Smooth muscle cell (in vitro differentiated cells): Measurements from ENCODE around the gene PDE4B. TPM values are rescaled to one million over a fixed set of nuclear protein-coding genes. Genes with fewer than 3 reads are reported as not detected.

Experiments used
- DNase-seq: peaks from one replicate; lab custom pipeline; 2025; ENCODE audit not compliant: unreplicated experiment; lab: John Stamatoyannopoulos, UW
- H2AFZ ChIP-seq: fragments of 200-600 bp; sonication (generic); 2 replicates; pipeline ENCODE4 v1.6.0; 2016; ENCODE audit warnings: antibody characterized with exemption, low read depth, mild to moderate bottlenecking
- H3F3A ChIP-seq: fragments of 200-600 bp; sonication (generic); 2 replicates; pipeline ENCODE4 v1.6.0; 2017; ENCODE audit warnings: antibody characterized with exemption, low read depth
- H3K27ac ChIP-seq: fragments of 200-600 bp; sonication (generic); 2 replicates; pipeline ENCODE4 v1.5.1; 2016; ENCODE audit warnings: low read depth, mild to moderate bottlenecking
- H3K27me3 ChIP-seq: fragments of 200-600 bp; sonication (generic); 2 replicates; pipeline ENCODE4 v1.6.1; 2016; ENCODE audit warnings: low read depth, mild to moderate bottlenecking
- H3K36me3 ChIP-seq: fragments of 200-600 bp; sonication (generic); 2 replicates; pipeline ENCODE4 v1.5.1; 2016; ENCODE audit warnings: low read depth
- H3K4me1 ChIP-seq: fragments of 200-600 bp; sonication (generic); 2 replicates; pipeline ENCODE4 v1.5.1; 2016; ENCODE audit warnings: low read depth
- H3K4me2 ChIP-seq: fragments of 200-600 bp; sonication (generic); 2 replicates; pipeline ENCODE4 v1.6.0; 2016; ENCODE audit warnings: mild to moderate bottlenecking
- H3K4me3 ChIP-seq: fragments of 200-600 bp; sonication (generic); 2 replicates; pipeline ENCODE4 v1.5.1; 2016; ENCODE audit warnings: mild to moderate bottlenecking
- H3K79me2 ChIP-seq: fragments of 200-600 bp; sonication (generic); 2 replicates; pipeline ENCODE4 v1.6.0; 2016; ENCODE audit warnings: low read depth, mild to moderate bottlenecking
- H3K9ac ChIP-seq: fragments of 200-600 bp; sonication (generic); 2 replicates; pipeline ENCODE4 v1.6.0; 2016; ENCODE audit warnings: low read depth
- H3K9me3 ChIP-seq: fragments of 200-600 bp; sonication (generic); replicated peaks from 2 replicates; pipeline ENCODE4 v1.5.1; 2016; ENCODE audit warnings: low read depth
- H4K20me1 ChIP-seq: fragments of 200-600 bp; sonication (generic); 2 replicates; pipeline ENCODE4 v1.6.0; 2016; ENCODE audit warnings: low read depth
- CTCF ChIP-seq: fragments of 200-600 bp; sonication (generic); IDR thresholded peaks from 2 replicates; pipeline ENCODE4 v1.5.1; 2017; ENCODE audit warnings: borderline replicate concordance, mild to moderate bottlenecking, antibody characterized with exemption; ENCODE audit not compliant: insufficient read depth, poor library complexity, severe bottlenecking
- WGBS: methylation state at CpG from one replicate; pipeline ENCODE4 v1.1.7; 2016; ENCODE audit warnings: low lambda C conversion rate; 5-methylcytosine and 5-hydroxymethylcytosine counted together
- polyA plus RNA-seq: library from polyadenylated mRNA; unstranded; fragments of >200 nt; fragmentation: Nextera tagmentation; extraction: Ambion mirVana; gene quantifications from 2 replicates; pipeline ENCODE4 v1.2.1, GENCODE V29; 2016
- total RNA-seq: library from RNA; depleted of rRNA; stranded (reverse); fragments of >200 nt; gene quantifications from 2 replicates; pipeline ENCODE4 v1.2.3, GENCODE V29; 2014

The PDE4B gene
- total and polyA plus RNA-seq, 2 experiments from 2014 or later: 18.5 to 24.8 TPM

- Histone ChIP-seq H3K9ac (no peak overlapping the region), H3K4me2 (no peak overlapping the region), H3K27ac (no peak overlapping the region), H3K27me3 (no peaks in the 10 kb centered on the region), H3F3A (no peaks in the 10 kb centered on the region), H3K4me1 (no peaks in the 10 kb centered on the region), H3K4me3 (no peak overlapping the region), H2AFZ (no peak overlapping the region), H3K36me3 (no peaks in the 10 kb centered on the region), H3K79me2 (no peaks in the 10 kb centered on the region), H4K20me1 (no peaks in the 10 kb centered on the region), H3K9me3 (no peaks in the 10 kb centered on the region)
- WGBS: 19% methylated on average over 1 of the region's 1 CpG
- no peak for TF ChIP-seq CTCF
- DNase-seq: no peak
Measured at GRCh38 chr1:66033781-66034180, 241.1 kb downstream of the PDE4B start.

GRCh38 chr1:66035616-66036245, 243.0 kb downstream of the PDE4B start:
- H4K20me1 ChIP-seq: no peaks in the 10 kb centered on the region
- no peak for TF ChIP-seq CTCF
- no peak overlapping the region for H2AFZ ChIP-seq
- H3K4me1 ChIP-seq: no peaks in the 10 kb centered on the region
- H3K79me2 ChIP-seq: no peaks in the 10 kb centered on the region
- no peak overlapping the region for H3K9ac ChIP-seq
- no peaks in the 10 kb centered on the region for H3K27me3 ChIP-seq
- H3F3A ChIP-seq: no peaks in the 10 kb centered on the region
- H3K9me3 ChIP-seq: no peaks in the 10 kb centered on the region
- H3K4me3 ChIP-seq: no peak overlapping the region
- no peak for DNase-seq
- WGBS: 13% methylated on average over 1 of the region's 1 CpG
- H3K4me2 ChIP-seq: no peak overlapping the region
- no peak overlapping the region for H3K27ac ChIP-seq
- no peaks in the 10 kb centered on the region for H3K36me3 ChIP-seq

- no peaks in the 10 kb centered on the region for H3F3A ChIP-seq
- H3K4me1 ChIP-seq: no peaks in the 10 kb centered on the region
- H4K20me1 ChIP-seq: no peaks in the 10 kb centered on the region
- no peak overlapping the region for H2AFZ ChIP-seq
- no peak overlapping the region for H3K9ac ChIP-seq
- no peak for TF ChIP-seq CTCF
- no peaks in the 10 kb centered on the region for H3K9me3 ChIP-seq
- peaks cover 6% of the 10 kb centered on the region for H3K27me3 ChIP-seq
- no peak overlapping the region for H3K27ac ChIP-seq
- DNase-seq: no peak
- no peaks in the 10 kb centered on the region for H3K36me3 ChIP-seq
- no peaks in the 10 kb centered on the region for H3K79me2 ChIP-seq
- no peak overlapping the region for H3K4me3 ChIP-seq
- 59% methylated on average over 1 of the region's 1 CpG for WGBS
- H3K4me2 ChIP-seq: no peak overlapping the region
Measured at GRCh38 chr1:66041654-66042053, 249.0 kb downstream of the PDE4B start.

GRCh38 chr1:66043186-66043585, 250.5 kb downstream of the PDE4B start:
- H3F3A ChIP-seq: no peaks in the 10 kb centered on the region
- no peak for DNase-seq
- no peaks in the 10 kb centered on the region for H3K9me3 ChIP-seq
- no peak overlapping the region for H3K27ac ChIP-seq
- no peaks in the 10 kb centered on the region for H3K79me2 ChIP-seq
- no peak overlapping the region for H3K4me3 ChIP-seq
- H3K27me3 ChIP-seq: peaks cover 6% of the 10 kb centered on the region
- no peak overlapping the region for H3K4me2 ChIP-seq
- no peaks in the 10 kb centered on the region for H3K36me3 ChIP-seq
- no peak for TF ChIP-seq CTCF
- H3K4me1 ChIP-seq: no peaks in the 10 kb centered on the region
- no peak overlapping the region for H2AFZ ChIP-seq
- WGBS: 94% methylated on average over 1 of the region's 1 CpG
- H4K20me1 ChIP-seq: no peaks in the 10 kb centered on the region
- no peak overlapping the region for H3K9ac ChIP-seq
